Mucosa of stomach (tissue), 1 donor: Measurements from ENCODE around the gene CAMKV.
"Not testable (repeated sequence)": the region's sequence is repeated elsewhere in the genome, so short reads cannot be mapped to it uniquely, and the experiment has no call there.

Experiments
- H3K27me3 ChIP-seq: one replicate; pipeline ENCODE4 v1.7.0; 2013; ENCODE audit warnings: mild to moderate bottlenecking, low read length; ENCODE audit not compliant: control insufficient read depth, insufficient read depth
- H3K36me3 ChIP-seq: one replicate; pipeline ENCODE4 v1.7.0; 2013; ENCODE audit warnings: low read length; ENCODE audit not compliant: control insufficient read depth, insufficient read depth
- H3K4me1 ChIP-seq: one replicate; pipeline ENCODE4 v1.7.0; 2013; ENCODE audit warnings: mild to moderate bottlenecking, low read length; ENCODE audit not compliant: control insufficient read depth, insufficient read depth
- H3K4me3 ChIP-seq: one replicate; pipeline ENCODE4 v1.7.0; 2013; ENCODE audit warnings: low read length
- H3K9ac ChIP-seq: one replicate; pipeline ENCODE4 v1.7.0; 2013; ENCODE audit warnings: mild to moderate bottlenecking, low read length, moderate library complexity
- H3K9me3 ChIP-seq: one replicate; pipeline ENCODE4 v1.7.0; 2013; ENCODE audit warnings: mild to moderate bottlenecking, low read length, moderate library complexity; ENCODE audit not compliant: control insufficient read depth
- donor health status: Pancreatic carcinoma.

CAMKV gene

GRCh38 chr3:49869525-49870126 is at the start of gene CAMKV:
Gene CAMKV (minus strand): TSS chr3:49869906. CDS start chr3:49862388, 7,518 bp downstream.
- H3K36me3 ChIP-seq, result no peaks in the 10 kb centered on the region
- H3K4me1 ChIP-seq, result peaks cover 23% of the 10 kb centered on the region
- peaks cover 51% of the 10 kb centered on the region for H3K27me3 ChIP-seq
- no peak within 1 kb of the TSS for H3K9ac ChIP-seq
- H3K9me3 ChIP-seq, result no peaks in the 10 kb centered on the region
- no peak within 1 kb of the TSS for H3K4me3 ChIP-seq

DNA sequence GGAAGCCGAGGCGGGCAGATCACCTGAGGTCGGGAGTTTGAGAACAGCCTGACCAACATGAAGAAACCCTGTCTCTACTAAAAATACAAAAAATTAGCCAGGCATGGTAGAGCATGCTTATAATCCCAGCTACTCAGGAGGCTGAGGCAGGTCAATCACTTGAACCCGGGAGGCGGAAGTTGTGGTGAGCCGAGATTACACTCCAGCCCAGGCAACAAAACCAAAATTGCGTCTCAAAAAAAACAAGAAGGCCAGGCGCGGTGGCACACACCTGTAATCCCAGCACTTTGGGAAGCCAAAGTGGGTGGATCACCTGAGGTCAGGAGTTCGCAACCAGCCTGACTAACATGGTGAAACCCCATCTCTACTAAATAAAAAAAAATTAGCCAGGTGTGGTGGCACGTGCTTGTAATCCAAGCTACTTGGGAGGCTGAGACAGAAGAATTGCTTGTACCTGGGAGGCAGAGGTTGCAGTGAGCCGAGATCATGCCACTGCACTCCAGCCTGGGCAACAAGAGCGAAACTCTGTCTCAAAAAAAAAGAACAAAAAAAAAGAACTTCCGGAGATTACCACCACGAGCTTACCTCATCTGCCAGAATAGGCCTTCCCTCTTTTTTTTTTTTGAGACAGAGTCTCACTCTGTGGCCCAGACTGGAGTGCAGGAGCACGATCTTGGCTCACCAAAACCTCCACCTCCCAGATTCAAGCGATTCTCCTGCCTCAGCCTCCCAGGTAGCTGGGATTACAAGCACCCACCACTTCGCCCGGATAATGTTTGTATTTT is 48.3 kb upstream of the CAMKV start:
- H3K9ac ChIP-seq, H3K27me3 ChIP-seq, H3K4me3 ChIP-seq, H3K4me1 ChIP-seq, H3K9me3 ChIP-seq, H3K36me3 ChIP-seq: not testable (repeated sequence)

DNA sequence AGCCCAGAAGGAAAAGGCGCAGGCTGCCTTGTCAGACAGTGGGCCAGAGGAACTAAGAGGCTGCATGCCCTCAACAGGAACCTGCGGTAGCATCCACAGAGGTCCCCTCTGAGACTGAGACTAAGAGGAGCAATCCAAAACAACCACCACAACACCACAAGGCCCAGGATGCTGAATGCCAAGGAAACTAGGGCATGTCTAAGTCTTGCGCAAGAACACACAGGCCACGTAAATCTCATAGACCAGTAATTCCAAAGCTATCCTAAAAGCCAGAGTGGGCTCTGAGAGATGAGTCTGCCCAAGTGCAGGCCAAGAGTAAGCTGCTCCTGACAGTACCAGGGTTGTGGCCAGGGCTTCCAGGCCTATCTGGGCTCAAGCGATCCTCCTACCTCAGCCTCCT is 47.0 kb upstream of the CAMKV start:
- H3K4me3 ChIP-seq, result no peak overlapping the region
- no peaks in the 10 kb centered on the region for H3K9me3 ChIP-seq
- H3K36me3 ChIP-seq, result no peaks in the 10 kb centered on the region
- H3K27me3 ChIP-seq, result no peaks in the 10 kb centered on the region
- no peaks in the 10 kb centered on the region for H3K4me1 ChIP-seq
- H3K9ac ChIP-seq, result no peak overlapping the region

DNA sequence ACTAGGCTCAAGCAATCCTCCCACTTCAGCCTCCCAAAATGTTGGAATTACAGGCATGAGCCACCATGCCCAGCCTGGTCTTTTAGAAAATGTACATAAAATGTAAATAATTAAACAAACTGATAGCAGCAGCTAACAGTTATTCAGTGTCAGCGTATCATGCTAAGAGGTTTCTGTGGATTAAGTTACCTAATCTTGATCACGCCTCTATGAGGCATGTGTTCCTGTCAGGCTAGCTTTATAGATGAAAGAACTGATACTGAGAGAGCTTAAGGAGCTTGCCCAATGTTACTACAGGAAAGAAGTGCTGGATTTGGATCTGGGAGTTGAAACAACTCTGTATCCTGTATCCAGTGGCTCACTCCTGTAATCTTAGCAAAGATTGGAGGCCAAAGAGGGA is 45.2 kb upstream of the CAMKV start:
- H3K4me3 ChIP-seq, result no peak overlapping the region
- no peaks in the 10 kb centered on the region for H3K36me3 ChIP-seq
- no peak overlapping the region for H3K9ac ChIP-seq
- no peaks in the 10 kb centered on the region for H3K4me1 ChIP-seq
- no peaks in the 10 kb centered on the region for H3K9me3 ChIP-seq
- no peaks in the 10 kb centered on the region for H3K27me3 ChIP-seq

DNA sequence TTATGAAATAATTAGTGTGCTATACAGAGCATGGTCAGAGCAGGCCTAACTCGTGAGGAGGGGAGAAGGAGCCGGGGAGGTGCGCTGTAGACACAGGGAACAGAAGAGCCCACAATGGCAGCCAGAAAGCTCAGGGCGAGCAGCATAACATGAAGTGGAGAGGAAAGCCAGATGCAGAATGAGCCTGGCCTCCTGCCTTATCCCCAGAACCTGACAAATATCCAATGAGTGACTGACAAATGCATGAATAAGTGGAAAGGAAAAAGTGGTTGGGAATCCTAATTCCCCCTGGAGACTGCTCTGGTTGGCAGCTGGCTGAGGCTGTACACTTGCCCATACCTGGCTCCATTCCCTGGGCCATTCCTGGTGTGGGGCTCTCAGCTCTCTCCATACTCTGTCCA is 43.2 kb upstream of the CAMKV start:
- H3K4me1 ChIP-seq, result peaks cover 9% of the 10 kb centered on the region
- H3K4me3 ChIP-seq, result no peak overlapping the region
- H3K9me3 ChIP-seq, result no peaks in the 10 kb centered on the region
- H3K36me3 ChIP-seq, result no peaks in the 10 kb centered on the region
- H3K27me3 ChIP-seq, result no peaks in the 10 kb centered on the region
- no peak overlapping the region for H3K9ac ChIP-seq

DNA sequence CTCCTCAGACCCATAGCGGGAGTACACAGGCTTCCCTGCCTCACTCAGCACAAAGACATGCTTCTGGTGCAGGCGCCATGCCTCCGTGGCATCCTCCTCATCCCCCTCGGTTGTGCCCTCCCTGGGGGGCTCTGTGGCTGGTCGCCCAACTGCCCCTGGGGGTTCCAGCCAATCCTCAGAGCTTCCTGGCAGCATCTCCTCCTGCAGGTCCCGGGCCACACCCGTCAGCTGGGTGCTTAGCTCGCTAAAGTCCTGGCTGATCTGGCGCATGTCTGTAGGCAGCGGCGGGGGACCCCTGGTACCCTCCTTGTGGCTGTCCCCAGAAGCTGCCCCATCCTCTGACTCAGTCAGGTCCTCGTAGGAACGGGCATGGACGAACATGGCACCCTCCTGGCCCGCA is 41.9 kb upstream of the CAMKV start:
- peaks cover 22% of the 10 kb centered on the region for H3K4me1 ChIP-seq
- H3K27me3 ChIP-seq, result no peaks in the 10 kb centered on the region
- H3K9me3 ChIP-seq, result no peaks in the 10 kb centered on the region
- H3K9ac ChIP-seq, result no peak overlapping the region
- H3K36me3 ChIP-seq, result no peaks in the 10 kb centered on the region
- H3K4me3 ChIP-seq, result no peak overlapping the region

DNA sequence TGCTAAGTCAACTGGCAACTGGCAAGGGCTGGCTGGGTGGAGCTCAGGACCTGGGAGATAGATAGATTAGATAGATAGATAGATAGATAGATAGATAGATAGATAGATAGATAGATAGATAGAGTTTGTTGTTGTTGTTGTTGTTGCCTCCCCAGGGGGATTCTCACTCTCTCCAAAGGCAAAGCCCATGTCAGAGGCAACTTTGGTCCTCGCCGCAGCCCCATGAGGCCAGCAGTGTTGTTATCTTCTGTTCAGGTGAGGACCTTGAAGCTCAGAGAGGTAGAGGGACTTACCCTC is 41.4 kb upstream of the CAMKV start:
- no peaks in the 10 kb centered on the region for H3K36me3 ChIP-seq
- H3K9ac ChIP-seq, result no peak overlapping the region
- no peak overlapping the region for H3K4me3 ChIP-seq
- H3K4me1 ChIP-seq, result peaks cover 27% of the 10 kb centered on the region
- H3K9me3 ChIP-seq, result no peaks in the 10 kb centered on the region
- no peaks in the 10 kb centered on the region for H3K27me3 ChIP-seq

GRCh38 chr3:49910409-49911123 is 40.9 kb upstream of the CAMKV start:
- Histone ChIP-seq H3K9ac (no peak overlapping the region), H3K36me3 (no peaks in the 10 kb centered on the region), H3K27me3 (no peaks in the 10 kb centered on the region), H3K4me3 (no peak overlapping the region), H3K9me3 (no peaks in the 10 kb centered on the region), H3K4me1 (peaks cover 32% of the 10 kb centered on the region)

- Histone ChIP-seq H3K9me3 (no peaks in the 10 kb centered on the region), H3K27me3 (no peaks in the 10 kb centered on the region), H3K36me3 (no peaks in the 10 kb centered on the region), H3K9ac (no peak overlapping the region), H3K4me1 (peaks cover 50% of the 10 kb centered on the region), H3K4me3 (no peak overlapping the region)
These were observed 38.9 kb upstream of the CAMKV start for GRCh38 chr3:49908373-49909199.

DNA sequence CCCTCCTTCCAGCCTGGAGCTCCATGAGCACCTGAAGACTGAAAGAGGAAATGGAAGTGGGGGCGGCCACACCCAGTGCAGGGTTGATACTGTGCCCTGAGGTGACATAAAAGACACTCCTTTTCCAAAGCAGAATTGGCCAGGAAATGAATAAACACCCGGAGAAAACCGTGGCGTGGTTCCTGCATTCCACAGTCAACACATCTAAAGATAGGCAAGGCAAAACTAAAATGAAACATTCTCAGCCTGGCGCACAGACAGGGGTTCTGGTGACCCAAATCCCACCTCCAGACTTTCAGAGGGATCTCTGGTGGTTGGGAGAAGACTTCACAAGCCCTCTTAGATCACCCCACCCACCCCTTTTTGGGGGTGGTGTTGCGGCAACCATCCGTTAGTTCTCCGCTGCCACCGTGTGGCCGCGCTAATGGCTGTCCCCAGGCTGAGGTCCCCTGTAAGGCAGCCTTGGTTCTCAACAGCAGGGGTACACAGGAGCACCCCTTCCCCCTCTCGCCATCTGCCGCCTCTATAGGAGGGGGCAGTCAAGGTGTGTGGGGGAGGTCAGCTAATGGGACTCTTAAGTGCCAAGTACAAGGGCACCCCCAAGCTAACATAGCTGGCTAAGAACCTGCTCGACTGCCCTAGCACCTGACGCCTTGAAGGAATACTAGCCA is 36.5 kb upstream of the CAMKV start:
- Histone ChIP-seq H3K4me1 (peaks cover 54% of the 10 kb centered on the region), H3K27me3 (no peaks in the 10 kb centered on the region), H3K9me3 (no peaks in the 10 kb centered on the region), H3K36me3 (no peaks in the 10 kb centered on the region), H3K4me3 (peak overlapping the region; percentile 5), H3K9ac (peak overlapping the region; percentile 72)

DNA sequence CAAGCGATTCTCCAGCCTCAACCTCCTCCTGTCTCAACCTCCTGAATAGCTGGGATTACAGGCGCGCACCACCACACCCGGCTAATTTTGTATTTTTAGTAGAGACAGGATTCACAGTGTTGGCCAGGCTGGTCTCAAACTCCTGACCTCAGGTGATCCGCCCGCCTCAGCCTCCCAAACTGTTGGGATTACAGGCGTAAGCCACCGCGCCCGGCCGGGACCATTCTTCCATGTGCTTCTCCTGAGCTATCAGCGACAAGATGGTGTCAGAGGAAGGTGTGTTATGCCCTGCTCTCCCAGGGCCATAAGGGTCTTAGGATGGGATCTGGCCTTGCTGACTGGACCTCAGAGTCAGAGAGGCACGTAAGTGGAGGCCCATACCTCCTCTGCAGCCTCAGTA is 34.7 kb upstream of the CAMKV start:
- H3K4me1 ChIP-seq, result peaks cover 67% of the 10 kb centered on the region

More for the DNA sequence above, 34.7 kb upstream of the CAMKV start:
- peak overlapping the region; percentile 85 for H3K9ac ChIP-seq
- H3K27me3 ChIP-seq, H3K9me3 ChIP-seq, H3K4me3 ChIP-seq, H3K36me3 ChIP-seq: not testable (repeated sequence)
